ENCODE measurements around the gene TAF15.

TAF15 gene

GRCh38 chr17:35866341-35866950, 57.2 kb downstream of the TAF15 start:
- DNase-seq (ENCODE audit: extremely low read depth, low read depth): no peak
- no peak for TF ChIP-seq CTCF (IDR thresholded peaks at IDR 0.05; ENCODE audit: low read depth, low read length, missing control alignments)
- no peak overlapping the region for H3K4me3 ChIP-seq (replicated peaks; ENCODE audit: low read depth, low read length)

DNA sequence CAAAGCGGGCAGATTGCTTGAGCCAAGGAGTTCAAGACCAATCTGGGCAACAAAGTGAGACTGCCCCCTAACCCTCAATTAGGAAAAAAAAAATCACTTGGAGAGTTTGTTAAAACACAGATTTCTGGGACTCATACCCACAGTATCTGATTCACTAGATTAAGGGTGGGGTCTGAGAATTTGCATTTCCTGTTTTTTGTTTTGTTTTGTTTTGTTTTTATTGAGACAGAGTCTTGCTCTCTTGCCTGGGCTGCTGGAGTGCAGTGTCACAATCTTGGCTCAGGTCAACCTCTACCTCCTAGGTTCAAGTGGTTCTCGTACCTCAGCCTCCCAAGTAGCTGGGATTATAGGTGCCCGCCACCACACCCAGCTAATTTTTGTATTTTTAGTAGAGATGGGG, 58.3 kb downstream of the TAF15 start:
- no peak for DNase-seq (ENCODE audit: extremely low read depth, low read depth)
- TF ChIP-seq CTCF (IDR thresholded peaks at IDR 0.05; ENCODE audit: low read depth, low read length, missing control alignments): no peak
- H3K4me3 ChIP-seq (replicated peaks; ENCODE audit: low read depth, low read length): no peak overlapping the region

DNA sequence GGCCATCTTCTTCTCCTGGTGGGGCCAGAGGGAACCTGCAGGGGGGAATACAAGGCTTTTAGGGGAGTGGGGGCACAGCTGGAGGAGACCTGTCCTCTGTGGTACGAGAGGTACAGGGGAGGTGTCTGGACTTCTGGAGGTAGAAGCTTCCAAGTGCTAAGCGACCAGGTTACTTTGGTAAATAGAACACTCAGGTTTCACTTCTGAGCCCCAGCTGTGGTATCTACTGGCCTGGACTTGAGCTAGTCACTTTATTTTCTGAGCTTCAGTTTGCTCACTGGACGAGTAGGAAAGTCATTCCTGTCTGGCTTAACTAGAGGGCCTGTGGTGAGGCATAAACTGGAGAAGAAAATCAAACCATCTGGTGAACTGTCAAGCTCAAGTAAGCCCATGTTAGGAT, 59.5 kb downstream of the TAF15 start, which contains the start of gene HEATR9:
HEATR9 (minus strand) TSS at position 155 of the 400 bp plus-strand sequence; CDS start at position 6, 149 bp downstream.
- no peak for TF ChIP-seq CTCF (IDR thresholded peaks at IDR 0.05; ENCODE audit: low read depth, low read length, missing control alignments)
- DNase-seq (ENCODE audit: extremely low read depth, low read depth): no peak
- no peak within 1 kb of the TSS for H3K4me3 ChIP-seq (replicated peaks; ENCODE audit: low read depth, low read length)

DNA sequence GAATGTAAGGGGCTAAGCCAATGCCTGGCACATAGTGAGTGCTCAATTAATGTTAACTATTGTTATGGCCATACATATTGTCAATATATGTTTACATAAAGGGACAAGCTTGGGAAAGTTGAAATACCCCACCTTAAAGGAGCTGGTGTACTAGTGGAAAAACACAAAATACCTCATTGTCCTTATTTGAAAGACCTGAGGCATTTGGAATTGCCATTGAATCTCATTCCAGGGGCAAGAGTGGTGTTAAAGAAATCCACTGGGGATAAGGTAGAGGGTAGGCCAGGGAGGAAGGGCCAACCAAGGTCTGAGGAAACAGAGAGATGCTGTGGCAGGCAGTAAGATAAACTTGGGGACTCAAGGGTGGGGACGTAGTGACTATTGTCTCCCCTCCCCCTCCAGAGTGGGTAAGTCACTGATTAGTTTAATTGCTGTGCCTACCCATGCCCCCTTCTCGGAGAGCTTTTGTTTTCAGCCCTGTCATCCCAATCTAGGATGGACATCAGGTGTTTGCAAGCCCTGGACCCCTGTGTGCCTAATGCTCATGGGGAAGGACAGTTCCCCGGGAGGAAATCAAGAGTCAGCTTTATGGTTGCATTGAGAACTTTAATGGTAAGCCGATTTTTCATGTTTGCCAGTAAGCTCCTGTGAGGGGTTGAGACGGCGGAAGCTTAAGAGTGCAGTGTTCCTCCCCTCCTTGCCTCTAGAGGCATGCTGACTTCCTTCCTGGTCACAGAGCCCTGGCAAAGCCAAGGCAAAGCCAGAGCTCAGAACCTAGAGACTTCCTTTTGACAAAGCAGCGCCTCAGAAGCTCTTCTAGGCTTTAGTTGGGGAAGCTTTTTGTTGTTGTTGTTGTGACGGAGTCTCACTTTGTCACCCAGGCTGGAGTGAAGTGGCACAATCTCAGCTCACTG, 61.9 kb downstream of the TAF15 start:
- no peak for DNase-seq (ENCODE audit: extremely low read depth, low read depth)
- H3K4me3 ChIP-seq (replicated peaks; ENCODE audit: low read depth, low read length): no peak overlapping the region
- TF ChIP-seq CTCF (IDR thresholded peaks at IDR 0.05; ENCODE audit: low read depth, low read length, missing control alignments): no peak

DNA sequence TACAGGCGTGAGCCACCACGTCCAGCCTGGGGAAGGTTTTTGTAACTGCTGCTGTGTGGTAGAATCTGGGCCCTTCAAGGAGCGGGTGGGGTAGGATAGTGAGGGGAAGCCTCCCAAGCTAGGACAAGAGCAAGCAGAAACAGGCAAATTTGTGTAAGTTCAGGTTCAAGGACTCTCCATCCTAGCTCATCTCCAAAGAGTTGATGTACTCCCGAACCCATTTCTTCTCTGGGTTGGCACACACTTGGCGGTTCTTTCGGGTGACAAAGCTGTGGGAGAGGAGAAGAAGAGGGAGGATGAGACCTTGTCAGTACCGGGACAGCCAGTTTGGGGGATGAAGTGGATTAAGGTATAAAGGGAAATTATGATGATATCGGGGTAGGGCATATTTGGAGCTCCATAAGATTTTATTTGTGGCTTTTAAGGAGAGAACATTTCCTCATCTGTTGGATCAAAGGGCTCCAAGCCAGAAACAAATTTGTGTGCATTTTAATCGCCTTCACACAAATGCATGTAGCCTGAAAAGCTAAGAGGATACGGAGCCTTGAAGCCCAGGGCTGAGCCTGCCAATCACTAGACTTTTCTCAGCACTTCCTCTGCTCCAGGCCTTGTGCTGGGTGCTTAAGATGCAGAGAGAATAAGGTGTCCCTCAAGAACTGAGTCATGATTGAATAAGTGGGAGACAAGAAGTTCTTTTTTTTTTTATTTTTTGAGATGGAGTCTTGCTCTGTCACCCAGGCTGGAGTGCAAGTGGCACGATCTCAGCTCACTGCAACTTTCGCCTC, 63.1 kb downstream of the TAF15 start:
- no peak overlapping the region for H3K4me3 ChIP-seq (replicated peaks; ENCODE audit: low read depth, low read length)
- no peak for DNase-seq (ENCODE audit: extremely low read depth, low read depth)
- TF ChIP-seq CTCF (IDR thresholded peaks at IDR 0.05; ENCODE audit: low read depth, low read length, missing control alignments): no peak

DNA sequence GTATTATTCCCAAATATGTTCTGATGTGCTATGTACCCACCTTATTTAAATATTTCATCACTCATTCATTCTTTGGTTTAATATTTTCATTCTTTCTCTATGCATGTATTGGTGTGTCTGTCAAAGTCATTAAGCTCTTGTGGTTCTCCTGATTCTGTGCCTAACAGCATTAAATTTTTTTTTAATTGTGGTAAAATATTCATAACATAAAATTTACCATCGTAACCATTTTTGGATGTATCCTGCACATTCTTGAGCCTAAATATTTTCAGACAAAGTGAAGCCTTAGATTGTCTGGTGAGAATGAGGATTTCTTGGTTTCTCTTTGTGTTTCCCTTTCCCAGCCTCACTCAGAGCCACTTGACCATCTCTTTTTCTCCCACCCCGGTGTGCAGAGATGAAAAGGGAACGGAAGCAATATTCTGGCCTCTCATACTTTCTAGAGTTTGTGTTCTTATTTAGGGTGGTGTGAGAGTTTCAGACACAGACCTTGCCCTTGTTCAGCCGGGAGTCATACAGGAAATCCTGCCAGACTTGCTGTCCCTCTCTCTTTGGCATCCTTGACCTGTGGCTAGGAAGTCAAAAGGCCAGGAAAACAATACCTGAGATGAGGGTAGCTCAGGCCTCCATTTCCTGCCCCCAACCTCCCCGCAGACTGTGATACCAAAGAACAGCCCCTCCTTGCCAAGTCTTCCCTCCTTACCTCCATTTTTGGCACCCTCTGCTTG, 66.0 kb downstream of the TAF15 start:
- TF ChIP-seq CTCF (IDR thresholded peaks at IDR 0.05; ENCODE audit: low read depth, low read length, missing control alignments): no peak
- H3K4me3 ChIP-seq (replicated peaks; ENCODE audit: low read depth, low read length): no peak overlapping the region
- no peak for DNase-seq (ENCODE audit: extremely low read depth, low read depth)
